IMR-90 (cell line): ENCODE data around the gene DVL2. TPM values are rescaled to one million over a fixed set of nuclear protein-coding genes. Genes with fewer than 3 reads are reported as not detected.

Experiments used
- ATAC-seq: fragments of 200-7000 bp; cut with Tn5 transposase; 2 replicates; pipeline ENCODE4 v1.9.1; 2020; ENCODE audit warnings: low read depth, mild to moderate bottlenecking, moderate library complexity
- BruUV-seq: library from RNA; stranded (reverse); fragments of 400-500 nt; replicated peaks from 2 replicates; lab custom pipeline; 2021; lab: Mats Ljungman, UMichigan
- CTCF ChIA-PET: fragments of 300-600 bp; formaldehyde crosslinking; extraction: SDS; loops from one replicate; lab custom pipeline; 2021; ENCODE audit warnings: antibody characterized with exemption; lab: Yijun Ruan, JAX
- POLR2A ChIA-PET: fragments of 300-600 bp; sonication (Branson Sonifier 250); formaldehyde crosslinking; loops from one replicate; lab custom pipeline; 2022; ENCODE audit warnings: antibody characterized with exemption; ENCODE audit not compliant: unreplicated experiment; lab: Charles Lee
- DNase-seq: peaks from one replicate; pipeline ENCODE4 v3.0.0; 2013
- H2AFZ ChIP-seq: replicated peaks from 2 replicates; pipeline ENCODE3; 2013; ENCODE audit warnings: low read length, mild to moderate bottlenecking; ENCODE audit not compliant: poor library complexity
- H2AK5ac ChIP-seq: 2 replicates; pipeline ENCODE4 v1.6.1; 2013; ENCODE audit warnings: low read depth, low read length, inconsistent platforms
- H2AK9ac ChIP-seq: replicated peaks from 2 replicates; pipeline ENCODE3; 2013; ENCODE audit warnings: mild to moderate bottlenecking, low read depth, low read length, moderate library complexity; ENCODE audit not compliant: poor library complexity
- H2BK120ac ChIP-seq: 2 replicates; pipeline ENCODE4 v1.6.1; 2013; ENCODE audit warnings: low read depth, low read length, inconsistent platforms
- H2BK15ac ChIP-seq: 3 replicates; pipeline ENCODE4 v1.6.1; 2013; ENCODE audit warnings: low read depth, low read length, inconsistent platforms
- H2BK20ac ChIP-seq: 2 replicates; pipeline ENCODE4 v1.6.1; 2013; ENCODE audit warnings: low read depth, mild to moderate bottlenecking, inconsistent platforms, low read length, moderate library complexity
- H2BK5ac ChIP-seq: 2 replicates; pipeline ENCODE4 v1.6.1; 2013; ENCODE audit warnings: mild to moderate bottlenecking, low read depth, low read length, inconsistent platforms; ENCODE audit not compliant: poor library complexity, severe bottlenecking
- H3K14ac ChIP-seq: replicated peaks from 2 replicates; pipeline ENCODE4 v1.6.1; 2013; ENCODE audit warnings: low read depth, low read length, inconsistent platforms
- H3K18ac ChIP-seq: 2 replicates; pipeline ENCODE4 v1.6.1; 2013; ENCODE audit warnings: low read depth, low read length, control low read depth
- H3K23ac ChIP-seq: 2 replicates; pipeline ENCODE4 v1.6.1; 2013; ENCODE audit warnings: low read depth, low read length, inconsistent platforms
- H3K27ac ChIP-seq: 2 replicates; pipeline ENCODE4 v1.5.1; 2013; ENCODE audit warnings: mild to moderate bottlenecking, control low read depth, low read length; ENCODE audit not compliant: insufficient read depth
- H3K27me3 ChIP-seq: 2 replicates; pipeline ENCODE4 v1.6.1; 2013; ENCODE audit warnings: low read length; ENCODE audit not compliant: control insufficient read depth, insufficient read depth
- H3K36me3 ChIP-seq: 2 replicates; pipeline ENCODE4 v1.6.1; 2013; ENCODE audit warnings: low read length, mixed read lengths; ENCODE audit not compliant: control insufficient read depth, insufficient read depth
- H3K4ac ChIP-seq: 2 replicates; pipeline ENCODE4 v1.6.1; 2013; ENCODE audit warnings: low read depth, low read length, inconsistent platforms
- H3K4me1 ChIP-seq: 2 replicates; pipeline ENCODE4 v1.6.1; 2013; ENCODE audit warnings: low read length, mixed read lengths; ENCODE audit not compliant: control insufficient read depth, insufficient read depth
- H3K4me2 ChIP-seq: 2 replicates; pipeline ENCODE4 v1.6.1; 2013; ENCODE audit warnings: low read depth, mild to moderate bottlenecking, control low read depth, low read length, moderate library complexity
- H3K4me3 ChIP-seq: 2 replicates; pipeline ENCODE4 v1.5.1; 2013; ENCODE audit warnings: low read depth, mild to moderate bottlenecking, control low read depth, low read length, moderate library complexity; ENCODE audit not compliant: insufficient read depth
- H3K56ac ChIP-seq: 2 replicates; pipeline ENCODE4 v1.6.1; 2013; ENCODE audit warnings: low read length, inconsistent platforms; ENCODE audit not compliant: insufficient read depth; ENCODE audit errors: extremely low read depth
- H3K79me1 ChIP-seq, 2 experiments: 2 replicates each; pipeline ENCODE4 v1.6.1; 2013; ENCODE audit warnings: low read length in 2 of 2, inconsistent platforms in 1 of 2, low read depth in 1 of 2
- H3K9ac ChIP-seq: 2 replicates; pipeline ENCODE4 v1.6.1; 2013; ENCODE audit warnings: low read depth, low read length, control low read depth
- H3K9me1 ChIP-seq: 2 replicates; pipeline ENCODE4 v1.6.1; 2013; ENCODE audit warnings: low read length, inconsistent platforms; ENCODE audit not compliant: insufficient read depth
- H3K9me3 ChIP-seq: 2 replicates; pipeline ENCODE4 v1.6.1; 2013; ENCODE audit warnings: low read length; ENCODE audit not compliant: control insufficient read depth, insufficient read depth
- H4K20me1 ChIP-seq: 2 replicates; pipeline ENCODE4 v1.6.1; 2013; ENCODE audit warnings: low read length, inconsistent platforms; ENCODE audit not compliant: insufficient read depth
- H4K5ac ChIP-seq: 2 replicates; pipeline ENCODE4 v1.6.1; 2013; ENCODE audit warnings: mild to moderate bottlenecking, low read depth, low read length, control low read depth
- H4K8ac ChIP-seq, 2 experiments: 2 replicates each; pipeline ENCODE4 v1.6.1; 2013; ENCODE audit warnings: low read depth in 2 of 2, low read length in 2 of 2, control low read depth in 1 of 2, inconsistent platforms in 1 of 2
- H4K91ac ChIP-seq: 2 replicates; pipeline ENCODE4 v1.6.1; 2013; ENCODE audit warnings: low read depth, low read length, inconsistent platforms; ENCODE audit not compliant: insufficient read depth
- BHLHE40 ChIP-seq: fragments of 150-350 bp; IDR thresholded peaks from 2 replicates; pipeline ENCODE4 v1.6.1; 2016; ENCODE audit warnings: mild to moderate bottlenecking, low read depth, low read length
- CEBPB ChIP-seq: IDR thresholded peaks from 2 replicates; pipeline ENCODE4 v1.6.1; 2012; ENCODE audit warnings: low read depth, low read length, improper control_type of control experiment
- CHD1 ChIP-seq: IDR thresholded peaks from 2 replicates; pipeline ENCODE4 v1.6.1; 2012; ENCODE audit warnings: low read depth, low read length, improper control_type of control experiment
- CTCF ChIP-seq: conservative IDR thresholded peaks from 2 replicates; pipeline ENCODE4 v1.5.1; 2012; ENCODE audit warnings: mild to moderate bottlenecking, low read depth, low read length, improper control_type of control experiment
- ELK1 ChIP-seq: fragments of 150-350 bp; IDR thresholded peaks from 2 replicates; pipeline ENCODE4 v1.6.1; 2016; ENCODE audit warnings: low read depth, mild to moderate bottlenecking, low read length, moderate library complexity, borderline replicate concordance
- FOS ChIP-seq: fragments of 150-350 bp; IDR thresholded peaks from 2 replicates; pipeline ENCODE4 v1.6.1; 2016; ENCODE audit warnings: low read depth, low read length
- MAFK ChIP-seq: IDR thresholded peaks from 2 replicates; pipeline ENCODE4 v1.6.1; 2012; ENCODE audit warnings: low read depth, low read length, improper control_type of control experiment
- MAZ ChIP-seq: IDR thresholded peaks from 2 replicates; pipeline ENCODE4 v1.6.1; 2012; ENCODE audit warnings: low read depth, mild to moderate bottlenecking, low read length, improper control_type of control experiment, moderate library complexity, borderline replicate concordance
- MXI1 ChIP-seq: IDR thresholded peaks from 2 replicates; pipeline ENCODE4 v1.6.1; 2012; ENCODE audit warnings: low read depth, mild to moderate bottlenecking, low read length, moderate library complexity, borderline replicate concordance
- NFE2L2 ChIP-seq: fragments of 150-350 bp; IDR thresholded peaks from 2 replicates; pipeline ENCODE4 v1.6.1; 2016; ENCODE audit warnings: low read depth, mild to moderate bottlenecking, low read length
- POLR2A ChIP-seq: IDR thresholded peaks from 2 replicates; pipeline ENCODE4 v1.6.1; 2012; ENCODE audit warnings: mild to moderate bottlenecking, low read depth, low read length
- RAD21 ChIP-seq: IDR thresholded peaks from 2 replicates; pipeline ENCODE4 v1.6.1; 2012; ENCODE audit warnings: low read length, improper control_type of control experiment
- RCOR1 ChIP-seq: IDR thresholded peaks from 2 replicates; pipeline ENCODE4 v1.6.1; 2012; ENCODE audit warnings: mild to moderate bottlenecking, low read length, improper control_type of control experiment; ENCODE audit not compliant: insufficient replicate concordance
- RFX5 ChIP-seq: IDR thresholded peaks from 2 replicates; pipeline ENCODE4 v1.8.0; 2012; ENCODE audit warnings: low read depth, mild to moderate bottlenecking, low read length, moderate library complexity
- SMC3 ChIP-seq: fragments of 150-350 bp; IDR thresholded peaks from 2 replicates; pipeline ENCODE4 v1.6.1; 2016; ENCODE audit warnings: low read depth, mild to moderate bottlenecking, antibody characterized with exemption, low read length, moderate library complexity
- WGBS, 2 experiments: methylation state at CpG; one replicate each; pipeline versions ENCODE4 v1.1.5 to v1.1.7; 2013; ENCODE audit warnings: missing lambda C conversion rate in 2 of 2; ENCODE audit not compliant: insufficient read length in 1 of 2; ENCODE audit errors: extremely low coverage in 2 of 2; 5-methylcytosine and 5-hydroxymethylcytosine counted together
- dilution Hi-C: fragments of 300-500 bp; cut with HindIII; formaldehyde crosslinking; loops from one replicate; pipeline ENCODE4 v1.14.3; 2018; ENCODE audit warnings: low sequenced_read_pairs; ENCODE audit not compliant: unreplicated experiment
- in situ Hi-C: fragments of 300-500 bp; cut with MboI; formaldehyde crosslinking; loops from 3 replicates; pipeline ENCODE4 v1.14.3; 2019; ENCODE audit warnings: low sequenced_read_pairs, inconsistent platforms, mixed read lengths
- intact Hi-C: fragments of 100-400 bp; cut with micrococcal nuclease; formaldehyde crosslinking; loops from 2 replicates; pipeline ENCODE4 v1.10.0; 2022
- polyA plus RNA-seq, 3 experiments: library from polyadenylated mRNA; depleted of rRNA; stranded (reverse); fragments of >200 nt; gene quantifications; 2 replicates each; pipeline ENCODE4 v1.2.3, GENCODE V29; 2012; ENCODE audit warnings: low replicate concordance in 1 of 3
- total RNA-seq: library from RNA; depleted of rRNA; stranded (reverse); fragments of >200 nt; gene quantifications from 2 replicates; pipeline ENCODE4 v1.2.3, GENCODE V29; 2012
- TF ChIP-seq, protein P1 (sequence below): fragments of 150-350 bp; IDR thresholded peaks from 2 replicates; pipeline ENCODE4 v1.6.1; 2017; ENCODE audit warnings: mild to moderate bottlenecking, antibody characterized with exemption, low read length, low read depth

The DVL2 gene
- total and polyA plus RNA-seq, 2 of the 4 experiments (the other 2 are of a cell fraction): 11.8 to 21.3 TPM

- no peaks in the 10 kb centered on the region for H3K4me1 ChIP-seq
- WGBS, 2 experiments: 80% methylated on average over 1 of the region's 7 CpGs; no CpG with 5 or more reads in 1 of the 2 experiments
- TF ChIP-seq MXI1 (no peak), CTCF (no peak), BHLHE40 (no peak), RFX5 (no peak), FOS (no peak), NFE2L2 (no peak), RAD21 (no peak), CHD1 (no peak), SMC3 (no peak), CEBPB (no peak), MAZ (no peak), MAFK (no peak), RCOR1 (no peak), ELK1 (no peak), POLR2A (no peak)
- TF ChIP-seq, protein P1, sequence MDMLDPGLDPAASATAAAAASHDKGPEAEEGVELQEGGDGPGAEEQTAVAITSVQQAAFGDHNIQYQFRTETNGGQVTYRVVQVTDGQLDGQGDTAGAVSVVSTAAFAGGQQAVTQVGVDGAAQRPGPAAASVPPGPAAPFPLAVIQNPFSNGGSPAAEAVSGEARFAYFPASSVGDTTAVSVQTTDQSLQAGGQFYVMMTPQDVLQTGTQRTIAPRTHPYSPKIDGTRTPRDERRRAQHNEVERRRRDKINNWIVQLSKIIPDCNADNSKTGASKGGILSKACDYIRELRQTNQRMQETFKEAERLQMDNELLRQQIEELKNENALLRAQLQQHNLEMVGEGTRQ: no peak
- no peak overlapping the region for H3K27ac ChIP-seq
- ChIA-PET CTCF (no interaction called here), POLR2A (no interaction called here)
- H3K27me3 ChIP-seq: no peaks in the 10 kb centered on the region
- H3K4me2 ChIP-seq: no peak overlapping the region
- dilution Hi-C loops (no loop called here), intact Hi-C loops (no loop called here), in situ Hi-C loops (no loop called here)
- no peaks in the 10 kb centered on the region; the same call in 1 of the 2 replicates for H3K9me1 ChIP-seq
- H2AK5ac ChIP-seq: no peak overlapping the region
- no peak overlapping the region for H4K8ac ChIP-seq
- H3K79me1 ChIP-seq: no peaks in the 10 kb centered on the region; a peak in 1 of 4 replicates
- no peak overlapping the region for H3K23ac ChIP-seq
- no peak overlapping the region for H3K18ac ChIP-seq
- H4K91ac ChIP-seq: no peak overlapping the region
- no peak overlapping the region for H2AFZ ChIP-seq
- no peak overlapping the region for H3K4ac ChIP-seq
- H3K9ac ChIP-seq: no peak overlapping the region
- H3K56ac ChIP-seq: no peak overlapping the region
- no TSS peak for BruUV-seq
- no peak overlapping the region for H2BK20ac ChIP-seq
- H4K20me1 ChIP-seq: no peaks in the 10 kb centered on the region
- peaks cover 8% of the 10 kb centered on the region for H3K36me3 ChIP-seq
- no peak overlapping the region for H4K5ac ChIP-seq
- no peak overlapping the region for H2BK5ac ChIP-seq
- ATAC-seq (no peak), DNase-seq (no peak)
- H2BK120ac ChIP-seq: no peak overlapping the region
- H3K9me3 ChIP-seq: no peaks in the 10 kb centered on the region
- no peak overlapping the region for H2BK15ac ChIP-seq
- H3K14ac ChIP-seq: no peak overlapping the region
- no peak overlapping the region for H3K4me3 ChIP-seq
- H2AK9ac ChIP-seq: no peak overlapping the region
These were observed 50.8 kb downstream of the DVL2 start for GRCh38 chr17:7183433-7184090.
